ENCODE results near the gene LRRC36. TPM values are rescaled to one million over a fixed set of nuclear protein-coding genes. Genes with fewer than 3 reads are reported as not detected.
"Not testable (repeated sequence)": the region's sequence is repeated elsewhere in the genome, so short reads cannot be mapped to it uniquely, and the experiment has no call there.

Gene LRRC36
- total and polyA plus RNA-seq, 5 donors from 2014 or later = not detected

GRCh38 chr16:67415421-67415820, 88.8 kb downstream of the LRRC36 start:
- Mint-ChIP-seq H3K4me1 (peaks cover 0 to 15% (median 8%) of the 10 kb centered on the region in 4 donors), H3K4me3 (peak overlapping the region in 2 of 4 donors; percentile 50 to 58), H3K27me3 (peaks cover 52% of the 10 kb centered on the region)
- not testable (repeated sequence) for H3K4me3 ChIP-seq (ENCODE audit: low read depth, low read length); H3K4me1 ChIP-seq (ENCODE audit: control insufficient read depth, insufficient read depth, low read length, poor library complexity, severe bottlenecking); ATAC-seq (ENCODE audit: low read depth in 2 of 2); H3K27ac Mint-ChIP-seq; H3K27ac ChIP-seq (ENCODE audit: insufficient read depth, low read length, poor library complexity, severe bottlenecking); H3K36me3 ChIP-seq (ENCODE audit: control insufficient read depth, insufficient read depth, low read length); DNase-seq; H3K9me3 ChIP-seq (ENCODE audit: control insufficient read depth in 2 of 2, low read length in 2 of 2); H3K9me3 Mint-ChIP-seq; H3K36me3 Mint-ChIP-seq
- peaks cover 19% of the 10 kb centered on the region for H3K27me3 ChIP-seq (ENCODE audit: control insufficient read depth, insufficient read depth, low read length)

GRCh38 chr16:67415872-67416793, 89.5 kb downstream of the LRRC36 start, which contains the start of gene ZDHHC1:
TSS of gene ZDHHC1 (minus strand) at chr16:67416477. CDS start at chr16:67407775, 8,702 bp downstream.
- Histone ChIP-seq H3K9me3 (ENCODE audit: control insufficient read depth in 2 of 2, low read length in 2 of 2) (no peaks in the 10 kb centered on the region), H3K36me3 (ENCODE audit: control insufficient read depth, insufficient read depth, low read length) (no peaks in the 10 kb centered on the region), H3K4me1 (ENCODE audit: control insufficient read depth, insufficient read depth, low read length, poor library complexity, severe bottlenecking) (peaks cover 10% of the 10 kb centered on the region), H3K4me3 (ENCODE audit: low read depth, low read length) (no peak within 1 kb of the TSS), H3K27me3 (ENCODE audit: control insufficient read depth, insufficient read depth, low read length) (peaks cover 19% of the 10 kb centered on the region), H3K27ac (ENCODE audit: insufficient read depth, low read length, poor library complexity, severe bottlenecking) (no peak within 1 kb of the TSS)
- H3K4me1 Mint-ChIP-seq = peaks cover 0 to 15% (median 8%) of the 10 kb centered on the region in 4 donors
- H3K27me3 Mint-ChIP-seq = peaks cover 52% of the 10 kb centered on the region
- no peaks in the 10 kb centered on the region for H3K36me3 Mint-ChIP-seq
- peak; percentile 66 to 68 for ATAC-seq (ENCODE audit: low read depth in 2 of 2)
- H3K27ac Mint-ChIP-seq = no peak within 1 kb of the TSS
- peak within 1 kb of the TSS; percentile 50 to 87 (median 66) for H3K4me3 Mint-ChIP-seq
- H3K9me3 Mint-ChIP-seq = no peaks in the 10 kb centered on the region
- no peak for DNase-seq

- Mint-ChIP-seq H3K27ac (no peak overlapping the region), H3K9me3 (no peaks in the 10 kb centered on the region), H3K4me1 (peaks cover 0 to 15% (median 8%) of the 10 kb centered on the region in 4 donors), H3K27me3 (peaks cover 53% of the 10 kb centered on the region), H3K4me3 (peak overlapping the region in 2 of 4 donors; percentile 6 to 36), H3K36me3 (no peaks in the 10 kb centered on the region)
- no peaks in the 10 kb centered on the region for H3K9me3 ChIP-seq (ENCODE audit: control insufficient read depth in 2 of 2, low read length in 2 of 2)
- no peaks in the 10 kb centered on the region for H3K36me3 ChIP-seq (ENCODE audit: control insufficient read depth, insufficient read depth, low read length)
- H3K4me3 ChIP-seq (ENCODE audit: low read depth, low read length) = no peak overlapping the region
- no peak for ATAC-seq (ENCODE audit: low read depth in 2 of 2)
- peaks cover 19% of the 10 kb centered on the region for H3K27me3 ChIP-seq (ENCODE audit: control insufficient read depth, insufficient read depth, low read length)
- no peak overlapping the region for H3K27ac ChIP-seq (ENCODE audit: insufficient read depth, low read length, poor library complexity, severe bottlenecking)
- no peak for DNase-seq
- peaks cover 10% of the 10 kb centered on the region for H3K4me1 ChIP-seq (ENCODE audit: control insufficient read depth, insufficient read depth, low read length, poor library complexity, severe bottlenecking)
Observed at GRCh38 chr16:67417333-67418061, 90.9 kb downstream of the LRRC36 start.

GRCh38 chr16:67419502-67419901, 92.9 kb downstream of the LRRC36 start:
- no peaks in the 10 kb centered on the region for H3K36me3 ChIP-seq (ENCODE audit: control insufficient read depth, insufficient read depth, low read length)
- no peak overlapping the region for H3K4me3 Mint-ChIP-seq
- peaks cover 17% of the 10 kb centered on the region for H3K27me3 ChIP-seq (ENCODE audit: control insufficient read depth, insufficient read depth, low read length)
- peaks cover 60% of the 10 kb centered on the region for H3K27me3 Mint-ChIP-seq
- no peak for DNase-seq
- H3K9me3 ChIP-seq (ENCODE audit: control insufficient read depth in 2 of 2, low read length in 2 of 2) = no peaks in the 10 kb centered on the region
- no peak overlapping the region for H3K27ac Mint-ChIP-seq
- no peaks in the 10 kb centered on the region for H3K36me3 Mint-ChIP-seq
- no peak overlapping the region for H3K4me3 ChIP-seq (ENCODE audit: low read depth, low read length)
- H3K4me1 Mint-ChIP-seq = peaks cover 0 to 11% (median 6%) of the 10 kb centered on the region in 4 donors
- no peaks in the 10 kb centered on the region for H3K9me3 Mint-ChIP-seq
- ATAC-seq (ENCODE audit: low read depth in 2 of 2) = no peak
- peaks cover 10% of the 10 kb centered on the region for H3K4me1 ChIP-seq (ENCODE audit: control insufficient read depth, insufficient read depth, low read length, poor library complexity, severe bottlenecking)
- H3K27ac ChIP-seq (ENCODE audit: insufficient read depth, low read length, poor library complexity, severe bottlenecking) = no peak overlapping the region

- no peaks in the 10 kb centered on the region for H3K9me3 ChIP-seq (ENCODE audit: control insufficient read depth in 2 of 2, low read length in 2 of 2)
- H3K27ac ChIP-seq (ENCODE audit: insufficient read depth, low read length, poor library complexity, severe bottlenecking) = no peak overlapping the region
- H3K4me3 Mint-ChIP-seq = no peak overlapping the region
- DNase-seq (no peak), ATAC-seq (ENCODE audit: low read depth in 2 of 2) (no peak)
- H3K27me3 Mint-ChIP-seq = peaks cover 59% of the 10 kb centered on the region
- no peaks in the 10 kb centered on the region for H3K36me3 ChIP-seq (ENCODE audit: control insufficient read depth, insufficient read depth, low read length)
- peaks cover 0 to 11% (median 6%) of the 10 kb centered on the region in 4 donors for H3K4me1 Mint-ChIP-seq
- H3K27ac Mint-ChIP-seq = no peak overlapping the region
- no peak overlapping the region for H3K4me3 ChIP-seq (ENCODE audit: low read depth, low read length)
- H3K27me3 ChIP-seq (ENCODE audit: control insufficient read depth, insufficient read depth, low read length) = peaks cover 15% of the 10 kb centered on the region
- H3K4me1 ChIP-seq (ENCODE audit: control insufficient read depth, insufficient read depth, low read length, poor library complexity, severe bottlenecking) = peaks cover 10% of the 10 kb centered on the region
- no peaks in the 10 kb centered on the region for H3K9me3 Mint-ChIP-seq
- H3K36me3 Mint-ChIP-seq = no peaks in the 10 kb centered on the region
Observed at GRCh38 chr16:67419931-67420330, 93.3 kb downstream of the LRRC36 start.

- Histone ChIP-seq H3K36me3 (ENCODE audit: control insufficient read depth, insufficient read depth, low read length) (no peaks in the 10 kb centered on the region), H3K9me3 (ENCODE audit: control insufficient read depth in 2 of 2, low read length in 2 of 2) (no peaks in the 10 kb centered on the region), H3K27me3 (ENCODE audit: control insufficient read depth, insufficient read depth, low read length) (peaks cover 18% of the 10 kb centered on the region), H3K27ac (ENCODE audit: insufficient read depth, low read length, poor library complexity, severe bottlenecking) (no peak overlapping the region), H3K4me3 (ENCODE audit: low read depth, low read length) (no peak overlapping the region), H3K4me1 (ENCODE audit: control insufficient read depth, insufficient read depth, low read length, poor library complexity, severe bottlenecking) (peaks cover 6% of the 10 kb centered on the region)
- Mint-ChIP-seq H3K4me3 (no peak overlapping the region), H3K36me3 (no peaks in the 10 kb centered on the region), H3K4me1 (peaks cover 0 to 11% (median 4%) of the 10 kb centered on the region in 4 donors), H3K9me3 (no peaks in the 10 kb centered on the region), H3K27ac (no peak overlapping the region), H3K27me3 (peaks cover 64% of the 10 kb centered on the region)
- no peak for DNase-seq
- no peak for ATAC-seq (ENCODE audit: low read depth in 2 of 2)
Observed at GRCh38 chr16:67421030-67421429, 94.4 kb downstream of the LRRC36 start.

GRCh38 chr16:67423015-67423414, 96.4 kb downstream of the LRRC36 start:
- Mint-ChIP-seq H3K4me3 (no peak overlapping the region), H3K27ac (no peak overlapping the region), H3K36me3 (no peaks in the 10 kb centered on the region), H3K9me3 (peaks cover 0 to 1% (median 0%) of the 10 kb centered on the region in 7 donors), H3K27me3 (peaks cover 64% of the 10 kb centered on the region), H3K4me1 (no peaks in the 10 kb centered on the region)
- Histone ChIP-seq H3K27ac (ENCODE audit: insufficient read depth, low read length, poor library complexity, severe bottlenecking) (no peak overlapping the region), H3K4me1 (ENCODE audit: control insufficient read depth, insufficient read depth, low read length, poor library complexity, severe bottlenecking) (no peaks in the 10 kb centered on the region), H3K4me3 (ENCODE audit: low read depth, low read length) (no peak overlapping the region), H3K9me3 (ENCODE audit: control insufficient read depth in 2 of 2, low read length in 2 of 2) (no peaks in the 10 kb centered on the region), H3K27me3 (ENCODE audit: control insufficient read depth, insufficient read depth, low read length) (peaks cover 8% of the 10 kb centered on the region), H3K36me3 (ENCODE audit: control insufficient read depth, insufficient read depth, low read length) (no peaks in the 10 kb centered on the region)
- ATAC-seq (ENCODE audit: low read depth in 2 of 2) (no peak), DNase-seq (no peak)
